ACHN (cell line): Measurements from ENCODE around the gene APBB2.
A peak's percentile ranks its signal among the peaks of the same experiment; 100 is the strongest.
"Not testable (repeated sequence)": the region's sequence is repeated elsewhere in the genome, so short reads cannot be mapped to it uniquely, and the experiment has no call there.

Experiments used
- DNase-seq: peaks from one replicate; pipeline ENCODE4 v3.0.0-alpha.2; 2015
- in situ Hi-C: cut with HindIII; loops from 2 replicates; pipeline ENCODE4 v1.10.0; 2017; ENCODE audit warnings: low sequenced_read_pairs, low pct_ligation_motif_present, low pct_unique_long_range_greater_than_20kb

Gene APBB2

DNA sequence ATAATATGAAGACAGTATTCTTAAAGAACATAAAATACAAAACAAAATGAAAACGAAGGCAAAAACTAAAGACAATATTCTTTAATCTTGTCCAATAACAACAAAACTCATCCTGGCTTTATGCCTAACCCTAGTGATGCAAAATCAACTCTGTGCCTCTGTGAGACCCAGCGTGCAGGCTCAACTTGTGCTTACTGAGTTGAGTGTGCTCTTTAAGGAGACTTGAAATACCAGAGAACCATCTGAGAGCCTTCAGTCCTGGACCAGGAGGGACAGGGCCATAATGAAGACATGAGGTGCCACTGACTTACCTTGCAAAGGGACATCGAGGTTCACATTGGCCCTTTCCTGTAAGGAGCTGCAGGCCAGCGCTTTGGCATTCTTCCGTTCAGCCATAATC is 387.5 kb downstream of the APBB2 start:
- in situ Hi-C loops: no loop called here
- DNase-seq: no peak

GRCh38 chr4:40825014-40825838 is 389.1 kb downstream of the APBB2 start:
- in situ Hi-C loops: no loop called here
- no peak for DNase-seq

- in situ Hi-C loops: no loop called here
- DNase-seq: no peak
These were observed 391.7 kb downstream of the APBB2 start for GRCh38 chr4:40822420-40823166.

GRCh38 chr4:40820101-40820500 is 394.2 kb downstream of the APBB2 start:
- in situ Hi-C loops: no loop called here
- DNase-seq: no peak

DNA sequence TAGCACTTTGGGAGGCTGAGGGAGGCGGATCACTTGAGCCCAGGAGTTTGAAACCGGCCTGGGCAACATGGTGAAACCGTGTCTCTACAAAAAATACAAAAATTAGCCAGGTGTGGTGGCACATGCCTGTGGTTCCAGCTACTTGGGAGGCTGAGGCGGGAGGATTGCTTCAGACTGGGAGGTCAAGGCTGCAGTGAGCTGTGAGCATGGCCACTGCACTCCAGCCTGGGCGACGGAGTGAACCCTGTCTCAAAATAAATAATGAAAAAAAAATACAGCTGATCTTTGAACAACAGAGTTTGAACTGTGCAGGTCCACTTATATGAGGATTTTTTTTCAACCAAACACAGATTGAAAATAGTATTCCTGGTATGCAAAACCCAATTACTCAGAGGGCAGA is 397.2 kb downstream of the APBB2 start:
- DNase-seq, in situ Hi-C loops: not testable (repeated sequence)

DNA sequence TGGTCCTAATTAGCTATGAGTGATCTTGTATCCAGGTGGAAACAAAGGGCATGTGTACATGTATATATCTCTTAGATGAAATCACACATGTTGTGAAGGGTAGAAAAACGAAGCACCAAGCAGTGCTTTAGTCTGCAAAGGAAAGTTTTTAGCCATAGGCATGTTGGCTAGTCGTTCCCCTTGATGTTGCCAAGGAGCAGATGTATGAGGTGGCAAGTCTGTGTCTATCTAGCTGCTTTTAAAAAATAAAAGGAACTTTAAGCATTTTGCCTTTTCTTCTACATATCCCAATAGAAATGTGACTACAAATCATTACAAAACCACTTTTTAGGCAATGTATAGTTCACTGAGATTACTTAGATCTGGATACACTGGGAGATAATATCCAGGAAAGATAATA is 401.5 kb downstream of the APBB2 start:
- DNase-seq: no peak
- in situ Hi-C loops: no loop called here

- DNase-seq: no peak
- in situ Hi-C loops: no loop called here
These were observed 402.0 kb downstream of the APBB2 start for GRCh38 chr4:40812386-40812785.

GRCh38 chr4:40811956-40812355 is 402.4 kb downstream of the APBB2 start:
- in situ Hi-C loops: no loop called here

DNA sequence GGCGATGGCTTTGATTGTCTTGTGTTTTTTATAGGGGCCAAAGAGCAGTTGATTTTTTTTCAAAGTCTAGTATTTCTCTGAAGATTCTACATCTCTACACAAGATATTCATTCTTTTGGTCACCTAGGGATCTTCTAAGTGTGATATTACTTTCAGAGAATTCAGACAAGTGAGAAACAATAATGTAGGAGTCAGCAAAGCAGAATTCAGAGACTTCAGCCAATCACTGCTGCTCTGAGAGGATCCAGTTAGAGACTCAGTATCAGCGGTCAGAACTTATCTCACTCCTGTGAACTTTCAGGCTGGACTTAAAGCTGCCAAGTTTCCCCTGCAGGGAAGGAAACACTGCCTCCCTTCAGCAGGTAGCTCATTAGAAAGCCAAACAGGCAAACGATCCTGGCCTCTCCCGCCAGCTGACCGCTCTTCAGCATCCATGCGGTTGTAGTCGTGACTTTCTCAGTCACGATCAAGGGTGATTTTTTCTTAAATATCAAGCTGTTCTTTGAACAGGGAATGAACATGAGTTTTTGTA is 405.4 kb downstream of the APBB2 start:
- no peak for DNase-seq
- in situ Hi-C loops: no loop called here

More at GRCh38 chr4:40811956-40812355, 402.4 kb downstream of the APBB2 start:
- no peak for DNase-seq

DNA sequence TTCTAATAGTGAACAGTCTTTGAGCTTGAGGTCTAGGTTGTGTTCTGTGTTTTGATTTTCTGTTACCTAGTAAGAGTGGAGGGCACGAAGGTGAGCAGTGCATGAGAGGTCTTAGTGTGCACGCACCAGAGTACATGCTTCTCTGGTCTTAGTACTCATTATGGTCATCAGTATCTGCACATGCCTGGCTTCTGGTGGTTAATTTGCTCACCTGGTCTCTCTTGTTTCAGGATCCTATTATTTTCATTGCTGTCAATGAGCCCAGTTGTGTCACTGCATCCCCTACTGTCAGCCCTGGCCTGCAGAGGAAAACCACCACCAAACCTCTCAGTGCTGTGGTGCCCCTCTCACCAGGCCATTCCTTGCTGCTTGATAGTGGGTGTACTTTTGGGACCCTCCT is 409.7 kb downstream of the APBB2 start:
- no peak for DNase-seq
- in situ Hi-C loops: no loop called here

DNA sequence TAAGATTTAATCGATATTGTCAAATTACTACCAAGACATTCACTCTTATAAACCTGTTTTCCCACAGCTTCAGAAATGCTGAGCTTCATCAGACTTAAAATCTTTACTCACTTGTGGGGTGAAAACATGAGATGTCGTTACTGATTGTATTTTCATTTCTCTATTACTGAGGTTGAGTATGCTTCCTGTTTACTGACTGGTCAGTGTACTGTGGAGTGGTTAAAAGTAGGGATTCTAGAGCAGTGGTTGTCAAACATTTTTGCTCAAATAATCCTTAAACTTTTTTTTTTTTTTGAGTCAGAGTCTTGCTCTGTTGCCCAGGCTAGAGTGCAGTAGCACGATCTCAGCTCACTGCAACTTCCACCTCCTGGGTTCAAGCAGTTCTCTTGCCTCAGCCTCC is 414.3 kb downstream of the APBB2 start:
- DNase-seq: no peak
- in situ Hi-C loops: no loop called here

GRCh38 chr4:40789771-40790170 is 424.6 kb downstream of the APBB2 start:
- in situ Hi-C loops: no loop called here
- DNase-seq: no peak

- in situ Hi-C loops: no loop called here
- DNase-seq: no peak
These were observed 425.3 kb downstream of the APBB2 start for GRCh38 chr4:40789031-40789430.

- in situ Hi-C loops: no loop called here
- DNase-seq: no peak
These were observed 426.0 kb downstream of the APBB2 start for GRCh38 chr4:40788331-40788730.

- DNase-seq: no peak
- in situ Hi-C loops: no loop called here
These were observed 428.6 kb downstream of the APBB2 start for GRCh38 chr4:40785727-40786126.

GRCh38 chr4:40782876-40783275 is 431.5 kb downstream of the APBB2 start:
- no peak for DNase-seq
- in situ Hi-C loops: no loop called here

DNA sequence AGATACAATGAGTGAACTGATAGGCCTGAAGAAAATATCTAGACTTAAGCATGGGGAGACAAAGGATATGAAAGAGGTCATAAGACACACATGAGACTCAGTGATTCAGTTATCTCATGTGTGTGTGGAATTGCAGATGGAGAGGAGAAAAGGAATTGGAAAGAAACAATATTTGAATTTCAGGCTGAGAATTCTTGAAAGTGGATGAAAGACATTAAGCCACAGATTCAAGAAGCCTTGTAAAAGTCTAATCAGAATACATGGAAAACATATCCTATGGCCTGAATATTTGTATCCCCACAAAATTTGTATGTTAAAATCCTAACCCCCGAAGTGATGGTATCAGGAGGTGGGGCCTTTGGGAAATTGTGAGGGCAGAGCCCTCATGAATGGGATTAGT is 436.3 kb downstream of the APBB2 start:
- in situ Hi-C loops: no loop called here
- no peak for DNase-seq

DNA sequence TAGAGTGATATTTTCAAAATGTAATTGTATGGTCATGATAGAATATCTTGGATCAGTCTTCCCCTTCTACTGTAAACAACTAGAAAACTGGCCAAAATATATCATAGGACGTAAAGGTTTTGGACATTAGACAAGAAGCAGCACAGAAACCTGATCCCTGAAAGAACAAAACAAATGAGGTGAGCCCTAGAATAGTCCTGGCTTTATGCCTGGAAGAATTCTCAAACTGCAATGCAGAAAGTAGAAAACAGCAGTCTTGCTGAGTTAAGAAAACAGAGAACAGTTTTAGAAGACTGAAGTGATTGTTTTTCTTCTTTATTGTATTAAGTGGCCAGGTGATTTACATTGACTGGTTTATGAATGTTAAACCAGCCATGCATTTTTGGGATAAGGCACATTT is 445.1 kb downstream of the APBB2 start:
- DNase-seq: no peak
- in situ Hi-C loops: no loop called here

DNA sequence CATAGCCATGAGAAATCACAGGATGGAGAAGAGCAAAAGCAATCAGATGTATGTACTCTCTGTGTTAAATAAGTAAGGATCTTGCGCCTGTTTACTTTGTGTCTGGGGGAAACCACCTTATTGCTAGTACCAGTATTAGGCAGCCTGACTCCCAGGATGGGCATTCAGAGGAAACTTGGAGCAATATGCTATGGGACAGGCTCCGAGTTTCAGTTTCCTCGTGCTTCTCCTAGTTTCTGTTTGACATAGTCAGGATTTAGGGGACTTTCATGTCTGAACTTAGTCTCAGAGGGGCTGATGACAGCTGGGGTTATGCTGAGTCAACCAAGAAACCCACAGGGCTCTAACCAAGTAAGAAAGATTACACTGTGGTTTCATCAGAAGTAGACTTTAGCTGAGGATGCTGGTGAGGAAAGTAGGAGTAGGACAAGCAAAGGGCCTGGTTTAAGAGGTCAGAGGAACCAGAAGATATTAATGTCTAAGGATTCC is 451.1 kb downstream of the APBB2 start:
- in situ Hi-C loops: no loop called here
- DNase-seq: peak; percentile 23
